ENCODE data around the gene CRELD1.

CRELD1 gene

GRCh38 chr3:9948586-9948985 is 15.0 kb downstream of the CRELD1 start:
- Histone ChIP-seq H3K4me1 (ENCODE audit: insufficient read depth, low read length) (no peaks in the 10 kb centered on the region), H3K27me3 (ENCODE audit: insufficient read depth, low read length) (no peaks in the 10 kb centered on the region), H3K27ac (ENCODE audit: low read depth, low read length) (no peak overlapping the region), H3K9ac (ENCODE audit: low read depth, low read length) (no peak overlapping the region), H3K4me3 (ENCODE audit: low read length) (no peak overlapping the region), H3K9me3 (ENCODE audit: insufficient read depth, low read depth, low read length) (no peaks in the 10 kb centered on the region), H3K36me3 (ENCODE audit: insufficient read depth, low read length) (peaks cover 17% of the 10 kb centered on the region; the same call in 1 of the 2 replicates)
- WGBS: 93% methylated on average over 3 of the region's 3 CpGs

GRCh38 chr3:9949115-9949514 is 15.5 kb downstream of the CRELD1 start:
- H3K27ac ChIP-seq (ENCODE audit: low read depth, low read length): no peak overlapping the region
- peaks cover under 1% of the 10 kb centered on the region; the same call in 1 of the 2 replicates for H3K4me1 ChIP-seq (ENCODE audit: insufficient read depth, low read length)
- no peaks in the 10 kb centered on the region for H3K27me3 ChIP-seq (ENCODE audit: insufficient read depth, low read length)
- no peak overlapping the region for H3K9ac ChIP-seq (ENCODE audit: low read depth, low read length)
- WGBS: 87% methylated on average over 7 of the region's 7 CpGs
- H3K36me3 ChIP-seq (ENCODE audit: insufficient read depth, low read length): peaks cover 17% of the 10 kb centered on the region; the same call in 1 of the 2 replicates
- H3K4me3 ChIP-seq (ENCODE audit: low read length): no peak overlapping the region
- H3K9me3 ChIP-seq (ENCODE audit: insufficient read depth, low read depth, low read length): no peaks in the 10 kb centered on the region

GRCh38 chr3:9949626-9950025 is 16.0 kb downstream of the CRELD1 start:
- Histone ChIP-seq H3K4me3 (ENCODE audit: low read length) (no peak overlapping the region), H3K4me1 (ENCODE audit: insufficient read depth, low read length) (peaks cover 6% of the 10 kb centered on the region; the same call in 1 of the 2 replicates), H3K27ac (ENCODE audit: low read depth, low read length) (no peak overlapping the region), H3K36me3 (ENCODE audit: insufficient read depth, low read length) (peaks cover 17% of the 10 kb centered on the region; the same call in 1 of the 2 replicates), H3K27me3 (ENCODE audit: insufficient read depth, low read length) (no peaks in the 10 kb centered on the region), H3K9me3 (ENCODE audit: insufficient read depth, low read depth, low read length) (no peaks in the 10 kb centered on the region), H3K9ac (ENCODE audit: low read depth, low read length) (no peak overlapping the region)
- whole genome bisulfite sequencing: 89% methylated on average over 9 of the region's 9 CpGs

- Histone ChIP-seq H3K9ac (ENCODE audit: low read depth, low read length) (peak overlapping the region; percentile 54; the same call in 1 of the 2 replicates), H3K4me3 (ENCODE audit: low read length) (peak overlapping the region; percentile 75), H3K9me3 (ENCODE audit: insufficient read depth, low read depth, low read length) (no peaks in the 10 kb centered on the region), H3K36me3 (ENCODE audit: insufficient read depth, low read length) (peaks cover 17% of the 10 kb centered on the region; the same call in 1 of the 2 replicates), H3K27ac (ENCODE audit: low read depth, low read length) (no peak overlapping the region), H3K4me1 (ENCODE audit: insufficient read depth, low read length) (peaks cover 19% of the 10 kb centered on the region), H3K27me3 (ENCODE audit: insufficient read depth, low read length) (no peaks in the 10 kb centered on the region)
- 65% methylated on average over 7 of the region's 7 CpGs for WGBS
Observed at GRCh38 chr3:9951126-9951525, 17.5 kb downstream of the CRELD1 start.

GRCh38 chr3:9951598-9951961 is 17.9 kb downstream of the CRELD1 start:
- H3K9me3 ChIP-seq (ENCODE audit: insufficient read depth, low read depth, low read length): no peaks in the 10 kb centered on the region
- H3K4me3 ChIP-seq (ENCODE audit: low read length): peak overlapping the region; percentile 75
- H3K9ac ChIP-seq (ENCODE audit: low read depth, low read length): peak overlapping the region; percentile 54; the same call in 1 of the 2 replicates
- H3K27ac ChIP-seq (ENCODE audit: low read depth, low read length): no peak overlapping the region
- 36% methylated on average over 10 of the region's 10 CpGs for WGBS
- H3K4me1 ChIP-seq (ENCODE audit: insufficient read depth, low read length): peaks cover 21% of the 10 kb centered on the region
- H3K36me3 ChIP-seq (ENCODE audit: insufficient read depth, low read length): peaks cover 17% of the 10 kb centered on the region; the same call in 1 of the 2 replicates
- no peaks in the 10 kb centered on the region for H3K27me3 ChIP-seq (ENCODE audit: insufficient read depth, low read length)

DNA sequence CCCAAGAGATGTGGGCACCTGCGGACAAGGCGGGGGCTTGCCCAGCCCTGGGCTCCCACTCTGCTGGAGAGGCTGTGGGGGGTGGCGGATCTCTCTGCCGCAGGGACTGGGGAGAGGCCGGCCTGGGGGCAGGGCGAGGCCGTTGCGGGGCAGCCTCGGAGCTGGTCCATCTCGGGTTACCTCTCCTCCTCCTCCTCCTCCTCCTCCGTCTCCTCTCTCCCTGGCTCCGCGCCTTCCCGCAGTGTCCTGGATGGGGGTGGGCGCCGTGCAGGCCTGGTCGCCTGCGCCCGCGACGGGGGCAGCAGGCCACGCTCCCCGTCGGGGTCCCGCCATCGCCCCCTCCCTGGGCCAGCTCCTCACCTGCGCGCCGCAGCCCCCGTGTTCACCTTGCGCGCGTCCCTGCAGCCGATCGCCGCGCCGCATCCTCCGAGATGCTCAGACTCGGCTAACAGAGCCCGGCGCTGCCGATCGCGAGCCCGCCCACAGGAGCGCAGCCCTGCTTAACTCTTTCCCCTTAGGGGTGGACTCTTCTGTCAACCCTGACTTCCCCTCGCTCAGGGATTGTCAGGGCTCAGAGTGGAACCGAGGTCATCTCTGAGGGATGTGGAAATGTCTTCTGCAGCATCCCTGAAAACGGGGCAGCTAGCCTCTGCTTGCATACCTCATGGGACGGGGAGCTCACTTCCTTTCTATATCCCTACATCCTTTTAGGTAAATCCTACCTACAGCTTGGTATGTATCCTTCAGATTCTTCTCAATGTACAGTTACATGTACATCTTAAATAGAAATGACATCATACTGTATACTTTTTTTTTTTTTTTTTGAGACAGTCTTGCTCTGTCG is 18.6 kb downstream of the CRELD1 start, which contains the start of gene PRRT3:
TSS of gene PRRT3 (minus strand) at position 447 of the 844 bp plus-strand sequence. CDS start 2,293 bp downstream, outside the sequence.
- Histone ChIP-seq H3K4me3 (ENCODE audit: low read length) (peak within 1 kb of the TSS; percentile 75), H3K4me1 (ENCODE audit: insufficient read depth, low read length) (peaks cover 21% of the 10 kb centered on the region), H3K27me3 (ENCODE audit: insufficient read depth, low read length) (no peaks in the 10 kb centered on the region), H3K9ac (ENCODE audit: low read depth, low read length) (peak within 1 kb of the TSS; percentile 54; the same call in 1 of the 2 replicates), H3K36me3 (ENCODE audit: insufficient read depth, low read length) (peaks cover 17% of the 10 kb centered on the region; the same call in 1 of the 2 replicates), H3K9me3 (ENCODE audit: insufficient read depth, low read depth, low read length) (no peaks in the 10 kb centered on the region), H3K27ac (ENCODE audit: low read depth, low read length) (no peak within 1 kb of the TSS)
- 3% methylated on average over 51 of the region's 52 CpGs for WGBS

GRCh38 chr3:9955067-9955502 is 21.5 kb downstream of the CRELD1 start:
- 32% methylated on average over 12 of the region's 12 CpGs for WGBS
- Histone ChIP-seq H3K27me3 (ENCODE audit: insufficient read depth, low read length) (no peaks in the 10 kb centered on the region), H3K27ac (ENCODE audit: low read depth, low read length) (no peak overlapping the region; the same call in 1 of the 2 replicates), H3K9ac (ENCODE audit: low read depth, low read length) (no peak overlapping the region), H3K9me3 (ENCODE audit: insufficient read depth, low read depth, low read length) (no peaks in the 10 kb centered on the region), H3K36me3 (ENCODE audit: insufficient read depth, low read length) (no peaks in the 10 kb centered on the region), H3K4me1 (ENCODE audit: insufficient read depth, low read length) (peaks cover 21% of the 10 kb centered on the region), H3K4me3 (ENCODE audit: low read length) (no peak overlapping the region)

- Histone ChIP-seq H3K27me3 (ENCODE audit: insufficient read depth, low read length) (no peaks in the 10 kb centered on the region), H3K4me3 (ENCODE audit: low read length) (no peak overlapping the region), H3K9me3 (ENCODE audit: insufficient read depth, low read depth, low read length) (no peaks in the 10 kb centered on the region), H3K36me3 (ENCODE audit: insufficient read depth, low read length) (no peaks in the 10 kb centered on the region), H3K4me1 (ENCODE audit: insufficient read depth, low read length) (peaks cover 21% of the 10 kb centered on the region), H3K9ac (ENCODE audit: low read depth, low read length) (no peak overlapping the region), H3K27ac (ENCODE audit: low read depth, low read length) (no peak overlapping the region)
- 87% methylated on average over 5 of the region's 5 CpGs for WGBS
Observed at GRCh38 chr3:9955611-9956352, 22.1 kb downstream of the CRELD1 start.

GRCh38 chr3:9957214-9957613 is 23.6 kb downstream of the CRELD1 start:
- Histone ChIP-seq H3K9ac (ENCODE audit: low read depth, low read length) (no peak overlapping the region), H3K9me3 (ENCODE audit: insufficient read depth, low read depth, low read length) (no peaks in the 10 kb centered on the region), H3K27me3 (ENCODE audit: insufficient read depth, low read length) (no peaks in the 10 kb centered on the region), H3K36me3 (ENCODE audit: insufficient read depth, low read length) (no peaks in the 10 kb centered on the region), H3K27ac (ENCODE audit: low read depth, low read length) (no peak overlapping the region), H3K4me1 (ENCODE audit: insufficient read depth, low read length) (peaks cover 21% of the 10 kb centered on the region), H3K4me3 (ENCODE audit: low read length) (no peak overlapping the region)
- 64% methylated on average over 4 of the region's 5 CpGs for WGBS

DNA sequence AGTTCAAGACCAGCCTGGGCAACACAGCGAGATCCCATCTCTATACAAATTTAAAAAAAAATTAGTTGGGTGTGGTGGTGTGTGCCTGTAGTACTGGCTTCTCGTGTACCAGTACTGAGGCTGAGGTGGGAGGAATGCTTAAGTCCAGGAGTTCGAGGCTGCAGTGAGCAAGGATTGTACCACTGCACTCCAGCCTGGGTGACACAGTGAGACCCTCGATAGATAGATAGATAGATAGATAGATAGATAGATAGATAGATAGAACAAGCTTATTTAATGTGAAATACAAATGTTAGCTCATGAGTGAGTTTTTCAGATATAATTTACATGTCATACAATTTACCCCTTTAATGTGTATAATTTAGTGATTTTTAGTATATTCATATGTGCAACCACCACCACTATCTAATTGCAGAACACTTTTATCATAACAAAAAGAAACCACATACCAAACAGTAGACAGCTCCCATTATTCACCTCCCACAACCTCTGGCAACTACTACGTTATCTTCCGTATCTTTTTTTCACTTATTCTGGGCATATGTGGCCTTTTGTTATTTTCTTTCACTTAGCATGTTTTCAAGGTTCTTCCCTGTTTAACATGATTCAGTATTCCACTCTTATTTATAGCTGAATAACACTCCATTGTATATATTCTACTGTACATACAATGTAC is 31.7 kb downstream of the CRELD1 start:
- Histone ChIP-seq H3K9ac (ENCODE audit: low read depth, low read length) (no peak overlapping the region), H3K27me3 (ENCODE audit: insufficient read depth, low read length) (no peaks in the 10 kb centered on the region), H3K27ac (ENCODE audit: low read depth, low read length) (no peak overlapping the region), H3K4me1 (ENCODE audit: insufficient read depth, low read length) (no peaks in the 10 kb centered on the region), H3K9me3 (ENCODE audit: insufficient read depth, low read depth, low read length) (no peaks in the 10 kb centered on the region), H3K4me3 (ENCODE audit: low read length) (no peak overlapping the region), H3K36me3 (ENCODE audit: insufficient read depth, low read length) (peaks cover 42% of the 10 kb centered on the region)
- 91% methylated on average over 5 of the region's 6 CpGs for WGBS
